Measurements from ENCODE around the gene VSNL1.

GRCh38 chr2:17646838-17647701 lies 106.6 kb downstream of the VSNL1 start:
- no peak for TF ChIP-seq FOXK2 (IDR thresholded peaks at IDR 0.05)
- no peak for TF ChIP-seq ELF4 (IDR thresholded peaks at IDR 0.05)
- no peak for TF ChIP-seq LEF1 (IDR thresholded peaks at IDR 0.05; ENCODE audit: borderline replicate concordance)
- no peak for TF ChIP-seq NFRKB (IDR thresholded peaks at IDR 0.05)
